Karpas-422 (cell line): Measurements from ENCODE around the gene SYTL3. TPM values are rescaled to one million over a fixed set of nuclear protein-coding genes. Genes with fewer than 3 reads are reported as not detected.

Source experiments
- DNase-seq: peaks from one replicate; pipeline ENCODE4 v3.0.0-alpha.2; 2015
- H2AFZ ChIP-seq: fragments of 200-600 bp; sonication (generic); 2 replicates; pipeline ENCODE4 v1.6.1; 2014; ENCODE audit warnings: antibody characterized with exemption, low read length, mixed read lengths
- H3K27ac ChIP-seq: fragments of 200-600 bp; sonication (generic); 2 replicates; pipeline ENCODE4 v1.5.1; 2014; ENCODE audit warnings: mild to moderate bottlenecking, low read length, moderate library complexity
- H3K27me3 ChIP-seq: fragments of 200-600 bp; sonication (generic); 2 replicates; pipeline ENCODE4 v1.6.1; 2014; ENCODE audit warnings: low read length, mixed read lengths
- H3K36me3 ChIP-seq: fragments of 200-600 bp; sonication (generic); 2 replicates; pipeline ENCODE4 v1.6.1; 2014; ENCODE audit warnings: low read length, mixed read lengths; ENCODE audit not compliant: insufficient read depth
- H3K4me1 ChIP-seq: fragments of 200-600 bp; sonication (generic); 2 replicates; pipeline ENCODE4 v1.6.1; 2014; ENCODE audit warnings: mild to moderate bottlenecking, low read length, mixed read lengths
- H3K4me2 ChIP-seq: fragments of 200-600 bp; sonication (generic); 2 replicates; pipeline ENCODE4 v1.6.1; 2014; ENCODE audit warnings: low read length, low read depth, mild to moderate bottlenecking; ENCODE audit not compliant: poor library complexity, severe bottlenecking
- H3K4me3 ChIP-seq: fragments of 200-600 bp; sonication (generic); 2 replicates; pipeline ENCODE4 v1.5.1; 2014; ENCODE audit warnings: mild to moderate bottlenecking, antibody characterized with exemption, low read length, mixed read lengths
- H3K79me2 ChIP-seq: fragments of 200-600 bp; sonication (generic); 2 replicates; pipeline ENCODE4 v1.6.1; 2014; ENCODE audit warnings: mild to moderate bottlenecking, low read length, mixed read lengths
- H3K9ac ChIP-seq: fragments of 200-600 bp; sonication (generic); 2 replicates; pipeline ENCODE4 v1.6.0; 2014; ENCODE audit warnings: low read length
- H3K9me2 ChIP-seq: fragments of 200-600 bp; sonication (generic), shearing (Covaris generic); replicated peaks from 2 replicates; pipeline ENCODE4 v1.6.0; 2014; ENCODE audit warnings: mild to moderate bottlenecking, low read length, moderate library complexity; ENCODE audit not compliant: insufficient read depth
- H3K9me3 ChIP-seq: fragments of 300-700, 200-600 bp; sonication (generic); 2 replicates; pipeline ENCODE4 v1.6.1; 2014; ENCODE audit warnings: low read length, mixed read lengths
- H4K20me1 ChIP-seq: fragments of 200-600 bp; sonication (generic); 2 replicates; pipeline ENCODE4 v1.6.1; 2014; ENCODE audit warnings: mild to moderate bottlenecking, antibody characterized with exemption, low read length, low read depth; ENCODE audit not compliant: insufficient read depth
- total RNA-seq: library from RNA; depleted of rRNA; stranded (reverse); fragments of >200 nt; shearing (Covaris generic); gene quantifications from 2 replicates; pipeline ENCODE4 v1.2.3, GENCODE V29; 2014; ENCODE audit warnings: low replicate concordance

SYTL3 gene
- total RNA-seq, 1 experiment from 2014 or later = 0.41 TPM

GRCh38 chr6:158626360-158627167, 23.3 kb upstream of the SYTL3 start:
- Histone ChIP-seq H4K20me1 (no peaks in the 10 kb centered on the region), H3K4me3 (no peak overlapping the region), H3K9ac (no peak overlapping the region), H3K9me3 (no peaks in the 10 kb centered on the region), H3K36me3 (peaks cover 12% of the 10 kb centered on the region; the same call in 1 of the 2 replicates), H3K4me2 (no peak overlapping the region), H3K79me2 (no peaks in the 10 kb centered on the region), H3K9me2 (no peaks in the 10 kb centered on the region), H2AFZ (no peak overlapping the region), H3K4me1 (peaks cover 6% of the 10 kb centered on the region), H3K27ac (no peak overlapping the region), H3K27me3 (no peaks in the 10 kb centered on the region)
- no peak for DNase-seq

GRCh38 chr6:158627168-158627939, 22.5 kb upstream of the SYTL3 start:
- Histone ChIP-seq H2AFZ (no peak overlapping the region), H3K27ac (no peak overlapping the region), H3K36me3 (peaks cover 12% of the 10 kb centered on the region; the same call in 1 of the 2 replicates)

DNA sequence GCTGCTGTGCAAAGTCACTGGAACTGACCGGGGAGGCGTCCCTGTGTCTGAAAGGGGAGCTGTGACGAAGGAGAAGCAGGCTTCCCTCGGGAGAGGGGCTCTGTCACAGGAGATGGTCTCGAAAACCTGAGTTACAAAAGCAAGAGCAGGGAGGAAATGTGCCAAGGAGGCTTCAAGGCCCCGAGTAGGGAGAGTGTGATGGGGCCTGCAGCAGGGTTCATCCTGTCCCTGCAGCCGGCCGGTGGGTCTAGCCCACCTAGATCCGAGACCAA, 22.0 kb upstream of the SYTL3 start:
- no peaks in the 10 kb centered on the region for H4K20me1 ChIP-seq
- H3K9me3 ChIP-seq = no peaks in the 10 kb centered on the region
- H3K27me3 ChIP-seq = no peaks in the 10 kb centered on the region
- H3K4me1 ChIP-seq = peaks cover 6% of the 10 kb centered on the region
- no peak overlapping the region for H3K4me2 ChIP-seq
- H3K9me2 ChIP-seq = no peaks in the 10 kb centered on the region
- no peak overlapping the region for H3K4me3 ChIP-seq
- peaks cover 12% of the 10 kb centered on the region; the same call in 1 of the 2 replicates for H3K36me3 ChIP-seq
- no peaks in the 10 kb centered on the region for H3K79me2 ChIP-seq
- DNase-seq = no peak
- no peak overlapping the region for H2AFZ ChIP-seq
- H3K9ac ChIP-seq = no peak overlapping the region
- H3K27ac ChIP-seq = no peak overlapping the region

More at GRCh38 chr6:158627168-158627939, 22.5 kb upstream of the SYTL3 start:
- Histone ChIP-seq H3K4me2 (no peak overlapping the region), H4K20me1 (no peaks in the 10 kb centered on the region), H3K9me2 (no peaks in the 10 kb centered on the region), H3K27me3 (no peaks in the 10 kb centered on the region), H3K4me3 (no peak overlapping the region), H3K9ac (no peak overlapping the region), H3K79me2 (no peaks in the 10 kb centered on the region), H3K4me1 (peaks cover 6% of the 10 kb centered on the region), H3K9me3 (no peaks in the 10 kb centered on the region)
- DNase-seq = no peak

GRCh38 chr6:158628542-158628941, 21.3 kb upstream of the SYTL3 start:
- no peak overlapping the region for H3K9ac ChIP-seq
- peaks cover 6% of the 10 kb centered on the region for H3K4me1 ChIP-seq
- no peak overlapping the region for H2AFZ ChIP-seq
- H3K9me2 ChIP-seq = no peaks in the 10 kb centered on the region
- no peak for DNase-seq
- no peak overlapping the region for H3K4me3 ChIP-seq
- H3K9me3 ChIP-seq = no peaks in the 10 kb centered on the region
- no peaks in the 10 kb centered on the region for H3K27me3 ChIP-seq
- no peaks in the 10 kb centered on the region for H4K20me1 ChIP-seq
- no peak overlapping the region for H3K4me2 ChIP-seq
- peaks cover 12% of the 10 kb centered on the region; the same call in 1 of the 2 replicates for H3K36me3 ChIP-seq
- H3K79me2 ChIP-seq = no peaks in the 10 kb centered on the region
- H3K27ac ChIP-seq = no peak overlapping the region

- Histone ChIP-seq H2AFZ (no peak overlapping the region), H3K9ac (no peak overlapping the region), H4K20me1 (no peaks in the 10 kb centered on the region), H3K4me1 (peaks cover 6% of the 10 kb centered on the region), H3K9me3 (no peaks in the 10 kb centered on the region), H3K4me3 (no peak overlapping the region), H3K79me2 (no peaks in the 10 kb centered on the region), H3K27ac (no peak overlapping the region), H3K27me3 (no peaks in the 10 kb centered on the region), H3K9me2 (no peaks in the 10 kb centered on the region), H3K36me3 (peaks cover 17% of the 10 kb centered on the region; the same call in 1 of the 2 replicates), H3K4me2 (no peak overlapping the region)
- DNase-seq = peak; percentile 72
Measured at GRCh38 chr6:158629367-158630221, 20.3 kb upstream of the SYTL3 start.

DNA sequence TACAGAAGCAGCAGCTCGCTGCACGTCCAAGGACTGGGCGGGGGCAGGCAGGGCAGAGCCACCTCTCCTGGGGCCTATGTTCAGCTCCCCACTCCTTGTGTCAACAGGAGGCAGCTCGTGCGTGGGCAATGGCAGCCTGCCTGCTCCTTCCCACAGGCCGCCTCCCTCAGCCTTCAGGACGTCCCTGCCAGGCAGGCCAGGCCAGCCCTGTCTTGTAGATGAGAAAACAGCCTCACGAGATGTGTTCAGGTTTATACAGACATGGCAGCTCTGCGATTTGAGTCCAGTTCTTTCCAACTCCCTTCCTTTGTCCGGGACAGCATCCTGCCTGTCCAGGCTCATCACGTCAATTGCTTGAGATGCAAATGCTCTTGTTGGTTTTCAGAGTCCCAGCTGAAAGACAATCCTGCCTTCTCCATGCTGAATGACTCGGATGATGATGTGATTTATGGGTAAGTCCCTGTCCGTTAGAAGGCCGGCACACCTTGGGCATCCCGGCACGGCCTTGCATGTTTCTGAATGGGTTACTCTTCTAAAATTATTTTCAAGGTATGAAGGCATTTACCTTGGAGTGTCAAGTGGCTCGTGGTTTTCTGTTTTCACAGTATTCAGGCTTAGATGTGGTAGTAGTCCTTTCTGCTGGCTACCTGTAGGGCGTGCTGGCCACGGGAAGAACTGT, 18.8 kb upstream of the SYTL3 start:
- Histone ChIP-seq H3K9me3 (no peaks in the 10 kb centered on the region), H3K4me2 (no peak overlapping the region), H4K20me1 (no peaks in the 10 kb centered on the region), H3K4me3 (no peak overlapping the region), H3K27ac (no peak overlapping the region), H3K27me3 (no peaks in the 10 kb centered on the region), H2AFZ (no peak overlapping the region), H3K36me3 (peaks cover 19% of the 10 kb centered on the region; the same call in 1 of the 2 replicates), H3K4me1 (peaks cover 6% of the 10 kb centered on the region), H3K9me2 (no peaks in the 10 kb centered on the region), H3K9ac (no peak overlapping the region), H3K79me2 (no peaks in the 10 kb centered on the region)
- DNase-seq = no peak

DNA sequence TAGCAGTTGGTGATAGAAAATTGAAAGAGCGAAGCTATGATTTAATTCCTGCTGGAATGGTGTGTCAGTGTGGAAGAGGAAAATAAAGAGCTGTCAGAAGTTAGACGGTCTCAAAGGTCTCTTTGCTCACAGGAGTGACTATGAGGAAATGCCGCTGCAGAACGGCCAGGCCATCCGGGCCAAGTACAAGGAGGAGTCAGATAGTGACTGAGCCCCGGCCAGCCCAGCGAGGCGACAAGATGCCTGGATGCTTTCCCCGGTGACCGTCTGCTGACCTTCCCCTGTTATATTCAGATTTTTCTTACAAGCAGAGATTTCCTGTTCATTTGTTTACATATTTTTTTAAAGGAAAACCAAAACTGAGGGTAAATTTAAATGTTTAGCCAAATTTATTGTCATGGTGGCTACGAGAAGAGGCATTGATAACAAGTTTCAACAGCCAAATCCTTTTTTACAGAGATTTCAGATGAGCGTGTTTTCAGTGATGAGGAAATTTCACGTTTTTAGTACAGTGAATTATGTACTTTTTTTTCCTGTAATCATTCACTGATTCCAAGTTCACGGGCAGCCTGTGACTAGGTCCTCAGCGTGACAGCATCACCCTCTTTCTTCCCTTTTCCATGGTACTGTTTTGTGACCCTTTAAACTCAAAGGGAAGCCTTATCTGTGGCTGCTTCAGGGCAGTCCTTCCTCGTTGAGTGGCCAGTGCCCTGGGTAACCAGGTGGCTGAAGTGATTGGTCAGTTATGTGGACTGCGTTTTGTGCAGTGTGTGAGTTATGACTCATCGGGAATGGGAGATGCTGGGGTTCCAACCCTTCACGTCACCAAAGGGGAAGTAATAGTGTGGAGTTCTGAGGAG, 17.9 kb upstream of the SYTL3 start:
- Histone ChIP-seq H3K4me2 (no peak overlapping the region), H3K9me3 (no peaks in the 10 kb centered on the region), H3K4me3 (no peak overlapping the region), H3K4me1 (peaks cover 6% of the 10 kb centered on the region), H4K20me1 (no peaks in the 10 kb centered on the region), H3K9ac (no peak overlapping the region), H3K27me3 (no peaks in the 10 kb centered on the region), H3K36me3 (peaks cover 25% of the 10 kb centered on the region), H3K9me2 (no peaks in the 10 kb centered on the region), H3K79me2 (peaks cover 4% of the 10 kb centered on the region; the same call in 1 of the 2 replicates), H2AFZ (no peak overlapping the region), H3K27ac (no peak overlapping the region)
- no peak for DNase-seq
